HPDE6-E6E7 (cell line): Measurements from ENCODE around the gene RNF126.
"Not testable (repeated sequence)": the region's sequence is repeated elsewhere in the genome, so short reads cannot be mapped to it uniquely, and the experiment has no call there.

ENCODE experiments used
- DNase-seq: peaks from one replicate; pipeline ENCODE4 v3.0.0; 2011; ENCODE audit warnings: missing footprints; ENCODE audit errors: extremely low spot score

The RNF126 gene

GRCh38 chr19:611481-611868 is 51.5 kb downstream of the RNF126 start:
- peak; percentile 33 for DNase-seq

- no peak for DNase-seq
Measured at GRCh38 chr19:610801-611480, 52.1 kb downstream of the RNF126 start.

- no peak for DNase-seq
Measured at GRCh38 chr19:610071-610800, 52.8 kb downstream of the RNF126 start.

GRCh38 chr19:609004-609346 is 54.0 kb downstream of the RNF126 start:
- no peak for DNase-seq

- no peak for DNase-seq
Measured at GRCh38 chr19:608155-609003, 54.6 kb downstream of the RNF126 start.

- no peak for DNase-seq
Measured at GRCh38 chr19:607301-608154, 55.5 kb downstream of the RNF126 start.

GRCh38 chr19:605061-605971 is 57.7 kb downstream of the RNF126 start:
- not testable (repeated sequence) for DNase-seq

- no peak for DNase-seq
Measured at GRCh38 chr19:604355-604754, 58.7 kb downstream of the RNF126 start.

- DNase-seq = not testable (repeated sequence)
Measured at GRCh38 chr19:603779-604178, 59.2 kb downstream of the RNF126 start.

GRCh38 chr19:603302-603639 is 59.7 kb downstream of the RNF126 start:
- DNase-seq = not testable (repeated sequence)

- no peak for DNase-seq
Measured at GRCh38 chr19:602391-603301, 60.4 kb downstream of the RNF126 start.

- no peak for DNase-seq
Measured at GRCh38 chr19:601790-602189, 61.2 kb downstream of the RNF126 start.

GRCh38 chr19:601310-601709 is 61.7 kb downstream of the RNF126 start:
- DNase-seq = no peak
